Upper lobe of left lung (tissue), 4 donors: ENCODE results near the gene TMEM182.

Source experiments
- CTCF ChIP-seq, 6 experiments: fragments of 450-650 bp in 4 of 6; fragments of 200-600 bp in 2 of 6; sonication (generic) in 2 of 6; IDR thresholded peaks; one replicate each; pipeline ENCODE4 v1.5.1; 2016 to 2019; ENCODE audit warnings: antibody characterized with exemption in 6 of 6
- POLR2A ChIP-seq, 4 donors: fragments of 450-650 bp; IDR thresholded peaks; one replicate each; pipeline ENCODE4 v1.5.1; 2016 to 2017; ENCODE audit warnings: antibody characterized with exemption in 4 of 4, mild to moderate bottlenecking in 2 of 4
- POLR2AphosphoS5 ChIP-seq, 2 donors: sonication (generic); formaldehyde crosslinking; IDR thresholded peaks; one replicate each; pipeline ENCODE4 v1.5.1; 2017; ENCODE audit warnings: antibody characterized with exemption in 2 of 2

- TF ChIP-seq CTCF (IDR thresholded peaks at IDR 0.05) (no peak), POLR2A (IDR thresholded peaks at IDR 0.05) (no peak), POLR2AphosphoS5 (IDR thresholded peaks at IDR 0.05) (no peak)
Measured at GRCh38 chr2:102764083-102764482, 2.3 kb downstream of the TMEM182 start.
